GM19328 (cell line): ENCODE results near the gene SCYL3.
"Not testable (repeated sequence)": the region's sequence is repeated elsewhere in the genome, so short reads cannot be mapped to it uniquely, and the experiment has no call there.

Experiments used
- ATAC-seq: cut with Tn5 transposase; IDR thresholded peaks from one replicate; pipeline ENCODE4 v1.9.1; 2021; ENCODE audit warnings: mild to moderate bottlenecking, moderate library complexity; ENCODE audit not compliant: unreplicated experiment

SCYL3 gene

DNA sequence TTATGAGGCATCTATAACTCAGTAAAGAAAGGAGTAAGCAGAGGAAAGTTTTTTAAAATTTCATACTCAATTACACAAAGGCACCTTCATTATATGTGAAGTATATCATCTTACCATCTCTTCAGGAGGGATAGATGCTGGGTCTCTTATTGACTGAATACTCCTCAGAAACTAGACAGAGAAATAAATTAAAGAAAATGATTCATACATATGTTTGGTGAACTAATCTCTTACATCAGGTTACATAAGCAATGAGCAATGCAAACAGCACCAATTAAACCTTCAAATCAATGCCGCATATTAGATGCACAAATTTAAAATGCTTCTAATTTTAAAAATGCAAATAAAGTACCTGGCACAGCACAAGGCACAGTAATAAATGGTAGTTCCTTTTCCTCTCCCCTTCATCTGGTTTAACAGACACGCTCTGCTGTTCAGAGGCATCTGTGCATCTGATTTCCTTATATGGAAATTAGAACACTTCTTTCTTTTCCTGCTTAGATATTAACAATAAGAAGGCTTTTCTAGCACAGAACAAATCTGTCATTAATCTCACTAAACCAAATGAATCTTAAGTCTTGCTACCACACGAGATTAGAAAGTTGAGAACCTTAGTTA, 20.0 kb downstream of the SCYL3 start:
- ATAC-seq, result no peak

GRCh38 chr1:169872906-169873305, 20.8 kb downstream of the SCYL3 start:
- ATAC-seq, result no peak

- not testable (repeated sequence) for ATAC-seq
These were observed 21.7 kb downstream of the SCYL3 start for GRCh38 chr1:169871988-169872387.

DNA sequence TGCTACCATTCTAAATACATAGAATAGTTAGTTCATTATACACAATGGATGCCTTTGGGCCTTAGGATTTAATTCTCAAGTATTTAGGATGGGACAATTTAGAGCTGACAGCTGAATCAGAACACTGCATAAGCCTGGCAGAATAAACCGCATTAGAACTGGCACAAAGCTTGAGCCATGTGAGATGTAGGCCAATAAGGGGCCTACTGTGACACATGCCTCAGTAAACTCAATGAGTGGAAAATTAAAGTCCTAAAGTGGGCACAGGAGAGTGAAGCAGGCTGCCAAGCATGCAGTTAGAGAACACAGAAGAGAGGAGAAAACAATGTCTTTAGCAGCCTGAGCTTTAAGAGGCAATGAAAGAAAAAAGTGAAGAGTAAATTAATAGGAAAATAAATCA, 24.3 kb downstream of the SCYL3 start:
- ATAC-seq, result no peak

GRCh38 chr1:169868978-169869377, 24.7 kb downstream of the SCYL3 start:
- ATAC-seq, result no peak

GRCh38 chr1:169867012-169867675, 26.6 kb downstream of the SCYL3 start:
- ATAC-seq, result no peak

- ATAC-seq, result no peak
These were observed 27.1 kb downstream of the SCYL3 start for GRCh38 chr1:169866577-169866976.

- ATAC-seq, result not testable (repeated sequence)
These were observed 29.2 kb downstream of the SCYL3 start for GRCh38 chr1:169864531-169864930.

DNA sequence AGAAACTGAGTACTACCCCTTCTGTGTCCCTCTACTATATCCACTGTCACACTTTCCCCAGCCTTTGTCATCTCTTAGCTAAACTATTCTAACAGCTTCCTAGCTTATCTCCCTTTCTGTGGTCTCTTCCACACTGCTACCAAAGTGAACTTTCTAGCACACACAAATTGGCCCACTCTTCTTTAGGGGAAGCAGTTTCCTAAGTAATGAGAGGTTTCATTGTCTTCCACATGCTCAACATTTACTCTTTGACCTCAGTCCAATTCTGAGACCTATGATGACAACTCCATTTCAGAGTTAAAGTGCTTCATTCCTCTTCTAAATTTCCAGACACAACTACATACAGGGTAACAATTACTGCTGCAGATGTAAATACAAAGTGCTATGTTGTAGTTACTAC, 32.9 kb downstream of the SCYL3 start:
- ATAC-seq, result no peak

DNA sequence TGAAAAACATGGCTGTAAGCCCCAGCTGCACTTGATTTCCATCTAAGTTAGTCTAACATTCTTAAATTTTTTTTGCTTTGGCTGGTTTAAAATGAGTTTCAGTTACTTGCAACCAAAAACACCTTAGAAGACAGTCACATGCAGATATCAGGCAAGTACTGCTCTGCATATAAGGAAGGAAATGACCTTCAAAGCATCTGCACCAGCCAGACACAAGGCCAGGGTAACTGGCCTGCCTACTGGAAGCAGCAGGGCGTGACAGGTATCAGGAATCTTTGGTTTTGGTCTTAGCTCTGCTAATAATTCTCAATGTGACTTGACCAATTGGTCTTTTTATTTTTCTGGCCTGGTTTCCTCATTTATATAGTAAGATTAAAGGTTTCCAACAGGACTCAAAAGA, 33.5 kb downstream of the SCYL3 start:
- ATAC-seq, result no peak

DNA sequence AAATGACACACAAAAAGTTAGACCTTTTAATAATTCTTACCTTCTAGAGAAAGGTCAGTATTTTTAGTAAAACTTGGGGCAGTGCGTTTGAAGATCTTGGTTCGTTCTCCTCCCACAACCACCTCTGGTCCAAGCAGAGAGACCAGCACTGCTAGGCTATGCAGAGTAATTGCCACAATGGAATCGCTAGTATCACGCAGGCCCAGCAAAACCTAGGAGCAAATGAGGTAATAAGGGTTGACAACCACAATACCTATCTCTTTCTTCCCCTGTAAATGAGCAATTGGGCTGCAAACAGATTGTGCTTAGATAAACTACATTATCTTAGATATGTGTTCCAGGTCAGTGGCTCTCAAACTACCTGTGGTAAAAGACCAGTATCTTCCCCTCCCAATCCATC, 34.7 kb downstream of the SCYL3 start:
- no peak for ATAC-seq

DNA sequence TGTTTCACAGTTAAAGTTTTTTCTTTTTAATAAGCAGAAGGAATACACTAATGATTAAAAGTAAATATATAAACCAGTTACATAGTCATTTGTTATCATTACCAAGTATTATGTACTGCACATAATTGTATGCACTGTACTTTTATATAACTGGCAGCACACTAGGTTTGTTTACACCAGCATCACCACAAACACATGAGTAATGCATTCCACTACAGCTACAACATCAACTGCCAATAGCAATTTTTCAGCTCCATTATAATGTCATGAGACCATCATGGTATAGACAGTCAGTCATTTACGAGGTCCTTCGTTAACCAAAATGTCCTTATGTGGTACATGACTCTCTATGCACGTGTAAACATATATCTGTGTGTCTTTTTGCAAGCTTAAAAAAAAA, 35.2 kb downstream of the SCYL3 start:
- no peak for ATAC-seq

DNA sequence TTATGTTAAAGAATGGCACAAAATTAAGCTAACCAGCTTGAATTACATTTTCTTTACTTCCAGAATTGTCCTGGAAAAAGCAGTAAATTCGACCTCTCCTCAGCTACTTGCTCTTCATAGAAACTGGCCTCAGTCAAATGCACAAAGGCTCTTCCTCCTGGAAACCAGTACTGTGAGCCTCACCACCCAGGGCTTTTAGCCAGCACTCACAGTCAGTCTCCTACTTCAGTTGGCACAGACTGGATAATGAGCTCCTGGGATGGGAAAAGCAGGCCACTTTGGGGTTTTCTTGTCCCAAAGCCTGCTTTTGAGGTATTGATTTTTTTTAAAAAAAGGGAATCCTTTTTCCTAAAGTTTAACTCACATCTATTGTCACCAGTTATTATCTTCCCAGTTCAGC, 40.4 kb downstream of the SCYL3 start:
- ATAC-seq, result no peak

DNA sequence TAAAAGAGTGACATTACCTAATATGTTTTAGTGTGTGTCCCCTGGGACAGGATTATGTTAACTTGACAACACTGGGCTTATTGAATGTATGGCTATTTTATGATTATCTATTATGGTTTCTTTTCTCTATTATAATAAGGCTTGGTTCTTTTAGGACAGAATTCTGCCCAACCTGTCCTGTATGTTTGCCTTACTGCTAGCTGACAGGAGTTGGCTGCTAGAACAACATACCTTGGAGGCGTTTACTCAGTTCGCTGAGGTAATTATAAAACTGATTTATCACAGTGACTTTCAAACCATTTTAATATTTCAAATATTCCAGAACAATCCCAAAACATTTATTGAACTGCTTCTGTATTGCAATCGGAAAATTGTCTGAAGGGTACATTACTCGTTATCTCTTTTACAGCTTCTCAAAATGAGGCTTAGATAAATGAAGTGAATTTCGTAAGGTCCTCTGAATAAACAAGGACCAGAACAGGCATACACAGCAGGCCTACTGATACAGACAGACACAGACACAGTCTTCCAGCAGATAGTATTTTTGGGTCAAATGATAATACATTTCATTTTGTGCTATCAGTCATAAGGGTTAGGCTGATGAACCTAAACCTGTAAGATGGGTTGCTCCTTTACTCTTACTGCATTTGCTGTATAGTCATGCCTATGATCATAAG, 44.2 kb downstream of the SCYL3 start:
- ATAC-seq, result no peak

- no peak for ATAC-seq
These were observed 45.2 kb downstream of the SCYL3 start for GRCh38 chr1:169848456-169848855.

DNA sequence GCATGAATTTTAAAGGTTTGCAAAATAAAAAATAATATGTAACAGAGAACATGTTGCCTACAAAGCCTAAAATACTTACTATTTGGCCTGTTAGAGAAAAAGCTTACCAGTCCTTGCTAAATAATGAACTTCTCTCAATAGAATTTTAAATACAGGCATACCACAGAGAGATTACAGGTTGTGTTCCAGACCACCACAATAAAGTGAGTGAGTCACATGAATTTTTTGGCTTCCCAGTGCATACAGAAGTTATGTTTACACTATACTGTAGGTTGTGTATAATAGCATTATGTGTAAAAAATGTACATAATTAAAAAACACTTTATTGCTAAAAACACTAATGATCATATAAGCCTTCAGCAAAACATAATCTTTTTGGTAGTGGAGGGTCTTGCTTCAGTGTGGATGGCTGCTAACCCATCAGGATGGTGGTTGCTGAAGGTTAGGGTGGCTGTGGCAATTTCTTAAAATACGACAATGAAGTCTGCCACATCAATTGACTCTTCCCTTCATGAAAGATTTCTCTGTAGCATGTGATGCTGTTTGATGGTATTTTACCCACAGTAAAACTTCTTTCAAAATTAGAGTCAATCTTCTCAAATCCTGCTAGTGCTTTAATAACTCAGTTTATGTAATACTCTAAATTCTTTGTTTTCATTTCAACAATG, 48.6 kb downstream of the SCYL3 start:
- ATAC-seq, result no peak

DNA sequence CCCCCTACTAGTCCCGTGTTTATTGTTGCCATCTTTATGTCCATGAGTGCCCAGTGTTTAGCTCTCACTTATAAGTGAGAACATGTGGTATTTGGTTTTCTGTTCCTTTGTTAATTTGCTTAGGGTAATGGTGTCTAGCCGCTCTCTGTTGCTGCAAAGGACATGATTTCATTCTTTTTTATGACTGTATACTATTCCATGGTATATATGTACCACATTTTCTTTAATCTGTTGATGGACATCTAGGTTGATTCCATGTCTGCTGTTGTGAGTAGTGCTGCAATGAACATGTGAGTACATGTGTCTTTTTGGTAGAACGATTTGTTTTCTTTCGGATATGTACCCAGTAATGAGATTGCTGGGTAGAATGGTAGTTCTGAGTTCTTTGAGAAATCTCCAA, 54.8 kb downstream of the SCYL3 start:
- ATAC-seq, result no peak

DNA sequence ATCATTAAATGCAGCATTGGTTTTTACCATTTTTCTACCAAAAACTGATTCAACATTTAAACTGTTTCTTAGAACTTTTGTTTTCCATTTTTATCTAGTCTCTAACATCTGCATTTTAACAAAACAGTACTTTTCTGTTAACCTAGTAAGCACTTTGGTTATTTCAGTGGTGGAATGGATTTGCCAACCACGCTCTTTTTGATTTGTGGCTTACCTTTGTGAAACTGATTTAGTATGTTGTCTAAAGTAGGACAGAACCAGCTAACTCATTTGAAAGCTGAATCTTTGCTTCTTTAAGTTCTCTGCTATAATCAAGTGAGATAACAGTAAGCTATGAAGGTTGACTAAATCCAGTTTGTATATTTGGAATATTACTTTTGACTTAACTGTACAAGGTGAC, 57.5 kb downstream of the SCYL3 start:
- ATAC-seq, result no peak

- no peak for ATAC-seq
These were observed 58.0 kb downstream of the SCYL3 start for GRCh38 chr1:169835647-169836046.

DNA sequence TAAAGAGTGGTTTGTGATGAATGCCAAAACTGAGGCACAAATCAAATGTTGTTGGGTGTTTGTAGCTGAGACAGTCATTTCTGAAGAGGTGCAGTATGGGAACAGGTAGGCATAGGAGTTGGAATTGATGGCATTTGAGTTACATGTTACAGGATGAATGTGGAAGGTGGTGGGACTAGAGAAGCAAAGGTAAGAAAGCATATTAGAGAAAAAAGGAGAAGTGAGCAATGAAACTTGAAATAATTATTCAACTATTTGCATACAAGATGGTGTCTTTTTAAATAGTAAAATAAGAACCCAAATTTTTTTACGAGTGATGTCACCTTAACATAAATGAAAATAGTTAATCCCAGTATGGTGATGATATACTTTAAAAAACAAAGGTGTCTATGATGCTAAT, 58.8 kb downstream of the SCYL3 start:
- ATAC-seq, result no peak

- ATAC-seq, result no peak
These were observed 60.4 kb downstream of the SCYL3 start for GRCh38 chr1:169833179-169833901.
